Measurements from ENCODE around the gene CLDN10.
A peak's percentile ranks its signal among the peaks of the same experiment; 100 is the strongest.

Gene CLDN10

GRCh38 chr13:95588134-95588533 is 35.6 kb downstream of the CLDN10 start:
- ATAC-seq = no peak
- TF ChIP-seq RARB (CRISPR knock-in tag; IDR thresholded peaks at IDR 0.05) (no peak), POU6F1 (CRISPR knock-in tag; IDR thresholded peaks at IDR 0.05; ENCODE audit: borderline replicate concordance, low read depth) (no peak), ARNTL (CRISPR knock-in tag; IDR thresholded peaks at IDR 0.05; ENCODE audit: borderline replicate concordance, low read depth) (no peak), TOX (CRISPR knock-in tag; IDR thresholded peaks at IDR 0.05; ENCODE audit: borderline replicate concordance) (no peak), ZFP30 (CRISPR knock-in tag; IDR thresholded peaks at IDR 0.05) (no peak), TCF4 (CRISPR knock-in tag; IDR thresholded peaks at IDR 0.05; ENCODE audit: borderline replicate concordance) (no peak), ISL1 (CRISPR knock-in tag; IDR thresholded peaks at IDR 0.05) (no peak), SNAI2 (CRISPR knock-in tag; IDR thresholded peaks at IDR 0.05) (no peak)

- TF ChIP-seq TSHZ2 (CRISPR knock-in tag; IDR thresholded peaks at IDR 0.05) = no peak
- TF ChIP-seq ISL1 (CRISPR knock-in tag; IDR thresholded peaks at IDR 0.05) = peak; percentile 60
- ATAC-seq = no peak
Measured at GRCh38 chr13:95588721-95589120, 36.2 kb downstream of the CLDN10 start.

GRCh38 chr13:95593462-95593861 is 40.9 kb downstream of the CLDN10 start:
- TF ChIP-seq ESRRG (CRISPR knock-in tag; IDR thresholded peaks at IDR 0.05) (no peak), GLIS3 (CRISPR knock-in tag; IDR thresholded peaks at IDR 0.05) (no peak), ZC3H10 (CRISPR knock-in tag; IDR thresholded peaks at IDR 0.05) (no peak), TOX (CRISPR knock-in tag; IDR thresholded peaks at IDR 0.05; ENCODE audit: borderline replicate concordance) (no peak), OSR1 (CRISPR knock-in tag; IDR thresholded peaks at IDR 0.05) (no peak), ISL1 (CRISPR knock-in tag; IDR thresholded peaks at IDR 0.05) (no peak), SNAI2 (CRISPR knock-in tag; IDR thresholded peaks at IDR 0.05) (no peak), ZNF565 (CRISPR knock-in tag; conservative IDR thresholded peaks at IDR 0.05; ENCODE audit: low read depth) (no peak), ZFP3 (CRISPR knock-in tag; IDR thresholded peaks at IDR 0.05) (no peak), BACH2 (CRISPR knock-in tag; IDR thresholded peaks at IDR 0.05; ENCODE audit: borderline replicate concordance) (no peak), RARB (CRISPR knock-in tag; IDR thresholded peaks at IDR 0.05) (no peak), TSHZ2 (CRISPR knock-in tag; IDR thresholded peaks at IDR 0.05) (no peak), CREB5 (CRISPR knock-in tag; IDR thresholded peaks at IDR 0.05; ENCODE audit: low read depth) (no peak), ZFP30 (CRISPR knock-in tag; IDR thresholded peaks at IDR 0.05) (no peak), CSRNP3 (CRISPR knock-in tag; IDR thresholded peaks at IDR 0.05) (no peak)
- ATAC-seq = no peak

- no peak for ATAC-seq
- TF ChIP-seq OSR1 (CRISPR knock-in tag; IDR thresholded peaks at IDR 0.05) (no peak), CSDC2 (CRISPR knock-in tag; IDR thresholded peaks at IDR 0.05) (no peak), PATZ1 (CRISPR knock-in tag; IDR thresholded peaks at IDR 0.05; ENCODE audit: borderline replicate concordance) (no peak), TCF4 (CRISPR knock-in tag; IDR thresholded peaks at IDR 0.05; ENCODE audit: borderline replicate concordance) (no peak), CREB5 (CRISPR knock-in tag; IDR thresholded peaks at IDR 0.05; ENCODE audit: low read depth) (no peak), SNAI2 (CRISPR knock-in tag; IDR thresholded peaks at IDR 0.05) (no peak), ISL1 (CRISPR knock-in tag; IDR thresholded peaks at IDR 0.05) (no peak)
Measured at GRCh38 chr13:95596701-95597100, 44.2 kb downstream of the CLDN10 start.

Measured in SK-N-SH treated with all-trans-retinoic acid at 6 μM for 48 hours (cell line).